ENCODE results near the gene KIAA1328.

- no peak for TF ChIP-seq POLR2A (IDR thresholded peaks at IDR 0.05)
- TF ChIP-seq, protein P1, sequence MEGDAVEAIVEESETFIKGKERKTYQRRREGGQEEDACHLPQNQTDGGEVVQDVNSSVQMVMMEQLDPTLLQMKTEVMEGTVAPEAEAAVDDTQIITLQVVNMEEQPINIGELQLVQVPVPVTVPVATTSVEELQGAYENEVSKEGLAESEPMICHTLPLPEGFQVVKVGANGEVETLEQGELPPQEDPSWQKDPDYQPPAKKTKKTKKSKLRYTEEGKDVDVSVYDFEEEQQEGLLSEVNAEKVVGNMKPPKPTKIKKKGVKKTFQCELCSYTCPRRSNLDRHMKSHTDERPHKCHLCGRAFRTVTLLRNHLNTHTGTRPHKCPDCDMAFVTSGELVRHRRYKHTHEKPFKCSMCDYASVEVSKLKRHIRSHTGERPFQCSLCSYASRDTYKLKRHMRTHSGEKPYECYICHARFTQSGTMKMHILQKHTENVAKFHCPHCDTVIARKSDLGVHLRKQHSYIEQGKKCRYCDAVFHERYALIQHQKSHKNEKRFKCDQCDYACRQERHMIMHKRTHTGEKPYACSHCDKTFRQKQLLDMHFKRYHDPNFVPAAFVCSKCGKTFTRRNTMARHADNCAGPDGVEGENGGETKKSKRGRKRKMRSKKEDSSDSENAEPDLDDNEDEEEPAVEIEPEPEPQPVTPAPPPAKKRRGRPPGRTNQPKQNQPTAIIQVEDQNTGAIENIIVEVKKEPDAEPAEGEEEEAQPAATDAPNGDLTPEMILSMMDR (IDR thresholded peaks at IDR 0.05), result peak in 3 of 6 experiments; percentile 36 to 39 (median 39)
Observed at GRCh38 chr18:36942264-36942663, 113.3 kb downstream of the KIAA1328 start.

All from upper lobe of left lung (tissue), 4 donors.